ENCODE data around the gene CYP21A2. TPM values are rescaled to one million over a fixed set of nuclear protein-coding genes. Genes with fewer than 3 reads are reported as not detected.

CYP21A2 gene
- total and polyA plus RNA-seq, 2 of the 8 experiments (the other 6 are each of a cell fraction or from before 2014, with no cell fraction given) = 0.22 to 0.23 TPM

DNA sequence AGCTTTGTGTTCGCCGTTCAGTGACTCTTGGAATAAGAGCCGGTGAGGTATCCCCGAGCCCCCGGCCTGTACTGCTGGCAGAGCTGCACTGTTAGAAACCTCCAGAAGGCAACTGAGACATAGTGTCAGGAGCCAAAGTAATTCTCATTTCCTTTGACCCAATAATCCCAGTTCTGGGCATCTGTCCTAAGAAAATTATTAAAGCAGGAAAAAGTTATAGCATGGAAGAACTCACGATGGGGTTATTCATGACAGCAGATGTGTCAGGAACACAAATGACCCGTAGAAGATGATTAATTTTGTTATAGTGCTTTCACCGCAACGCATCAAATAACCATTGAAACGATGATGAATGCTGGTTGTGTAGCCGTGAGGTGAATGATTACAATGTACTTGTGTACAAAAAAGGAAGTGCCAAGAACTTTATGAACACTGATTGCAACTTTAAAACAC is 20.3 kb downstream of the CYP21A2 start:
- ChIA-PET CTCF (ENCODE audit: partially characterized antibody) (interaction anchor here (1.1 to 4.1 kb wide), 2 partner anchors 11 to 12 kb away, joined by 5 to 38 read pairs; no protein-coding TSS in a partner anchor), POLR2A (ENCODE audit: partially characterized antibody) (interaction anchor here (1.7 kb wide), 1 partner anchor 12 kb away, joined by 3 read pairs; no protein-coding TSS in a partner anchor)
- no peak overlapping the region for H3K4me2 ChIP-seq (ENCODE audit: insufficient read depth in 1 of 2, low read depth in 2 of 2, low read length in 2 of 2)

More for the DNA sequence above, 20.3 kb downstream of the CYP21A2 start:
- no peak overlapping the region for H4K5ac ChIP-seq (ENCODE audit: insufficient read length, low read depth, low read length)
- H2BK12ac ChIP-seq (ENCODE audit: low read depth, low read length) = no peak overlapping the region
- H3K23me2 ChIP-seq (ENCODE audit: low read depth, low read length) = no peaks in the 10 kb centered on the region
- no peak for FAIRE-seq
- no peak overlapping the region for H2BK120ac ChIP-seq (replicated peaks; ENCODE audit: low read depth, low read length)
- H2AFZ ChIP-seq (ENCODE audit: low read length) = no peak overlapping the region
- H2AK5ac ChIP-seq (ENCODE audit: low read depth, low read length) = no peak overlapping the region
- no peak overlapping the region for H3K23ac ChIP-seq (ENCODE audit: insufficient read length)
- H2BK15ac ChIP-seq (ENCODE audit: low read length) = no peak overlapping the region
- no peak overlapping the region for H3K18ac ChIP-seq (ENCODE audit: extremely low read depth, low read length)
- H3K4me3 ChIP-seq (ENCODE audit: extremely low read depth in 1 of 4, insufficient read depth in 2 of 4, low read depth in 3 of 4, low read length in 4 of 4) = no peak overlapping the region
- no peaks in the 10 kb centered on the region for H3K27me3 ChIP-seq (replicated peaks in 1 of 4; ENCODE audit: control insufficient read depth in 3 of 4, extremely low read depth in 1 of 4, insufficient read depth in 3 of 4, low read length in 3 of 4)
- no peak overlapping the region for H3K9ac ChIP-seq (replicated peaks in 1 of 4; ENCODE audit: extremely low read depth in 1 of 4, low read depth in 3 of 4, low read length in 3 of 4)
- no peaks in the 10 kb centered on the region for H3K79me2 ChIP-seq (ENCODE audit: control insufficient read depth in 1 of 2, insufficient read depth in 2 of 2, low read length in 2 of 2)
- DNase-seq (ENCODE audit: low read depth in 1 of 2, low spot score in 2 of 2) = no peak
- no peak overlapping the region for H3K4ac ChIP-seq (replicated peaks; ENCODE audit: insufficient read length, low read depth, low read length)
- no peak overlapping the region for H2BK5ac ChIP-seq (ENCODE audit: low read depth, low read length)
- no peak overlapping the region for H3K27ac ChIP-seq (ENCODE audit: low read depth, low read length)
- no peaks in the 10 kb centered on the region for H3K36me3 ChIP-seq (ENCODE audit: control insufficient read depth in 2 of 4, insufficient read depth in 4 of 4, low read length in 3 of 4)
- WGBS, 2 experiments (ENCODE audit: extremely low coverage in 1 of 2, insufficient coverage in 1 of 2, insufficient read length in 1 of 2, insufficient replicate concordance in 2 of 2, low coverage in 1 of 2, low lambda C conversion rate in 2 of 2, missing lambda C conversion rate in 1 of 2) = 94% methylated on average over 11 of the region's 11 CpGs; no CpG with 5 or more reads in 1 of the 2 experiments
- no peak overlapping the region for H3K14ac ChIP-seq (ENCODE audit: insufficient read length)
- H4K91ac ChIP-seq (replicated peaks; ENCODE audit: insufficient read length, low read length) = no peak overlapping the region
- no peak overlapping the region for H2BK20ac ChIP-seq (ENCODE audit: low read length)
- H4K20me1 ChIP-seq (replicated peaks in 1 of 2; ENCODE audit: control insufficient read depth in 1 of 2, insufficient read depth in 2 of 2, low read length in 2 of 2) = no peaks in the 10 kb centered on the region
- TF ChIP-seq JUND (IDR thresholded peaks at IDR 0.05; ENCODE audit: low read length) = no peak
- TF ChIP-seq GABPA (IDR thresholded peaks at IDR 0.05; ENCODE audit: borderline replicate concordance, insufficient read depth, low read length) = no peak
- TF ChIP-seq TAF7 (optimal IDR thresholded peaks at IDR 0.05; ENCODE audit: borderline replicate concordance, low read depth, low read length) = no peak
- no peak for TF ChIP-seq POLR2AphosphoS5 (IDR thresholded peaks at IDR 0.05; ENCODE audit: low read depth, low read length)
- TF ChIP-seq RNF2 (IDR thresholded peaks at IDR 0.05; ENCODE audit: borderline replicate concordance, low read depth, low read length, missing control alignments, poor library complexity, severe bottlenecking) = no peak
- TF ChIP-seq KDM4A (IDR thresholded peaks at IDR 0.05; ENCODE audit: low read depth, low read length, severe bottlenecking) = no peak
- no peak for TF ChIP-seq YY1 (IDR thresholded peaks at IDR 0.05; ENCODE audit: low read depth, low read length)
- TF ChIP-seq CTBP2 (IDR thresholded peaks at IDR 0.05; ENCODE audit: borderline replicate concordance, insufficient read depth, insufficient read length, low read length) = no peak
- TF ChIP-seq NRF1 (IDR thresholded peaks at IDR 0.05; ENCODE audit: low read depth, low read length) = no peak
- no peaks in the 10 kb centered on the region for H3K4me1 ChIP-seq (replicated peaks in 1 of 4; ENCODE audit: control insufficient read depth in 3 of 4, insufficient read depth in 4 of 4, low read length in 3 of 4)
- no peak overlapping the region for H4K8ac ChIP-seq (ENCODE audit: extremely low read depth, insufficient read depth, low read length)
- H3K56ac ChIP-seq (replicated peaks; ENCODE audit: insufficient read length, low read depth, low read length) = no peak overlapping the region
- no peaks in the 10 kb centered on the region for H3K79me1 ChIP-seq (ENCODE audit: low read depth, low read length)
- H3K9me3 ChIP-seq (ENCODE audit: insufficient read depth in 2 of 2, low read depth in 1 of 2, low read length in 1 of 2) = no peaks in the 10 kb centered on the region
